Upper lobe of left lung (tissue), 4 donors: ENCODE measurements around the gene UTS2B.

Experiments used
- POLR2AphosphoS5 ChIP-seq, 2 donors: sonication (generic); formaldehyde crosslinking; IDR thresholded peaks; one replicate each; pipeline ENCODE4 v1.5.1; 2017; ENCODE audit warnings: antibody characterized with exemption in 2 of 2
- TF ChIP-seq, protein P1 (sequence below), 6 experiments: fragments of 450-650 bp in 4 of 6; fragments of 200-600 bp in 2 of 6; sonication (generic) in 2 of 6; IDR thresholded peaks; one replicate each; pipeline ENCODE4 v1.5.1; 2016 to 2019; ENCODE audit warnings: antibody characterized with exemption in 6 of 6

DNA sequence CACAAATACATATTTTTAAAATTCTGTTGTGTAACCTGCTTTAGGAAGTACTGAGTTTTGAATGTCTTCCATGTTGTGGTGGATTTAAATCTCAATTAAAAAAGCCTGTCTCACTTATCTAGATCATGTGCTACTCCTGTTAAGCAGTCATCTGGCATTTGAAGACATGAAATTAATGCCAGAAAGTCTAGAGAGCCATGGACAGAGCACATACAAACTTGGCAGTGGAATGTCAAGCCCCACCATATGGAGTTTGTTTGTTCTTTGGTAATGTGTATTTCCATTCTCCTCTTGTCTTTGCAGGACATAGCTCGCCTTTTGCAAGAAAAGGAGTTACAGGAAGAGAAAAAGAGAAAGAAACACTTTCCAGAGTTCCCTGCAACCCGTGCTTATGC is 39.3 kb upstream of the UTS2B start:
- TF ChIP-seq POLR2AphosphoS5 (IDR thresholded peaks at IDR 0.05) = no peak
- TF ChIP-seq, protein P1, sequence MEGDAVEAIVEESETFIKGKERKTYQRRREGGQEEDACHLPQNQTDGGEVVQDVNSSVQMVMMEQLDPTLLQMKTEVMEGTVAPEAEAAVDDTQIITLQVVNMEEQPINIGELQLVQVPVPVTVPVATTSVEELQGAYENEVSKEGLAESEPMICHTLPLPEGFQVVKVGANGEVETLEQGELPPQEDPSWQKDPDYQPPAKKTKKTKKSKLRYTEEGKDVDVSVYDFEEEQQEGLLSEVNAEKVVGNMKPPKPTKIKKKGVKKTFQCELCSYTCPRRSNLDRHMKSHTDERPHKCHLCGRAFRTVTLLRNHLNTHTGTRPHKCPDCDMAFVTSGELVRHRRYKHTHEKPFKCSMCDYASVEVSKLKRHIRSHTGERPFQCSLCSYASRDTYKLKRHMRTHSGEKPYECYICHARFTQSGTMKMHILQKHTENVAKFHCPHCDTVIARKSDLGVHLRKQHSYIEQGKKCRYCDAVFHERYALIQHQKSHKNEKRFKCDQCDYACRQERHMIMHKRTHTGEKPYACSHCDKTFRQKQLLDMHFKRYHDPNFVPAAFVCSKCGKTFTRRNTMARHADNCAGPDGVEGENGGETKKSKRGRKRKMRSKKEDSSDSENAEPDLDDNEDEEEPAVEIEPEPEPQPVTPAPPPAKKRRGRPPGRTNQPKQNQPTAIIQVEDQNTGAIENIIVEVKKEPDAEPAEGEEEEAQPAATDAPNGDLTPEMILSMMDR (IDR thresholded peaks at IDR 0.05) = no peak
